ENCODE results near the gene LST1.

- TF ChIP-seq EZH2 (IDR thresholded peaks at IDR 0.05; ENCODE audit: borderline replicate concordance, insufficient read depth, low read depth, low read length, poor library complexity, severe bottlenecking) (no peak), CTCF (IDR thresholded peaks at IDR 0.05) (no peak)
Measured at GRCh38 chr6:31573239-31574105, 12.6 kb upstream of the LST1 start.

Measured in B cell (primary cell).